ENCODE data around the gene SH3RF3.
"Not testable (repeated sequence)": the region's sequence is repeated elsewhere in the genome, so short reads cannot be mapped to it uniquely, and the experiment has no call there.

SH3RF3 gene

GRCh38 chr2:109157563-109158105 lies 28.6 kb downstream of the SH3RF3 start:
- DNase-seq (ENCODE audit: low spot score in 2 of 2): no peak
- no peak for ATAC-seq (replicated peaks; ENCODE audit: extremely low read depth, poor library complexity, severe bottlenecking)
- Mint-ChIP-seq H3K4me3 (no peak overlapping the region), H3K36me3 (ENCODE audit: insufficient read depth) (no peaks in the 10 kb centered on the region), H3K9me3 (no peaks in the 10 kb centered on the region), H3K27me3 (peaks cover 66% of the 10 kb centered on the region), H3K27ac (ENCODE audit: low read depth) (no peak overlapping the region), H3K4me1 (no peaks in the 10 kb centered on the region)

- H3K27ac Mint-ChIP-seq (ENCODE audit: low read depth): no peak overlapping the region
- H3K9me3 Mint-ChIP-seq: no peaks in the 10 kb centered on the region
- H3K27me3 Mint-ChIP-seq: peaks cover 66% of the 10 kb centered on the region
- no peaks in the 10 kb centered on the region for H3K36me3 Mint-ChIP-seq (ENCODE audit: insufficient read depth)
- H3K4me3 Mint-ChIP-seq: no peak overlapping the region
- no peak for ATAC-seq (replicated peaks; ENCODE audit: extremely low read depth, poor library complexity, severe bottlenecking)
- no peak for DNase-seq (ENCODE audit: low spot score in 2 of 2)
- no peaks in the 10 kb centered on the region for H3K4me1 Mint-ChIP-seq
Observed at GRCh38 chr2:109158237-109158636, 29.2 kb downstream of the SH3RF3 start.

GRCh38 chr2:109159096-109159495 lies 30.1 kb downstream of the SH3RF3 start:
- H3K9me3 Mint-ChIP-seq: no peaks in the 10 kb centered on the region
- peaks cover 66% of the 10 kb centered on the region for H3K27me3 Mint-ChIP-seq
- H3K36me3 Mint-ChIP-seq (ENCODE audit: insufficient read depth): no peaks in the 10 kb centered on the region
- ATAC-seq (replicated peaks; ENCODE audit: extremely low read depth, poor library complexity, severe bottlenecking) (no peak), DNase-seq (ENCODE audit: low spot score in 2 of 2) (no peak)
- H3K4me3 Mint-ChIP-seq: no peak overlapping the region
- H3K27ac Mint-ChIP-seq (ENCODE audit: low read depth): no peak overlapping the region
- no peaks in the 10 kb centered on the region for H3K4me1 Mint-ChIP-seq

- Mint-ChIP-seq H3K4me1 (no peaks in the 10 kb centered on the region), H3K36me3 (ENCODE audit: insufficient read depth) (no peaks in the 10 kb centered on the region), H3K4me3 (no peak overlapping the region), H3K27me3 (peaks cover 53% of the 10 kb centered on the region), H3K27ac (ENCODE audit: low read depth) (no peak overlapping the region), H3K9me3 (no peaks in the 10 kb centered on the region)
- no peak for ATAC-seq (replicated peaks; ENCODE audit: extremely low read depth, poor library complexity, severe bottlenecking)
- no peak for DNase-seq (ENCODE audit: low spot score in 2 of 2)
Observed at GRCh38 chr2:109160714-109161440, 31.9 kb downstream of the SH3RF3 start.

- peaks cover 44% of the 10 kb centered on the region for H3K27me3 Mint-ChIP-seq
- not testable (repeated sequence) for H3K4me1 Mint-ChIP-seq; H3K4me3 Mint-ChIP-seq; DNase-seq (ENCODE audit: low spot score in 2 of 2); ATAC-seq (replicated peaks; ENCODE audit: extremely low read depth, poor library complexity, severe bottlenecking); H3K9me3 Mint-ChIP-seq; H3K27ac Mint-ChIP-seq (ENCODE audit: low read depth); H3K36me3 Mint-ChIP-seq (ENCODE audit: insufficient read depth)
Observed at GRCh38 chr2:109162367-109162766, 33.4 kb downstream of the SH3RF3 start.

GRCh38 chr2:109162999-109163398 lies 34.0 kb downstream of the SH3RF3 start:
- Mint-ChIP-seq H3K27ac (ENCODE audit: low read depth) (no peak overlapping the region), H3K36me3 (ENCODE audit: insufficient read depth) (no peaks in the 10 kb centered on the region), H3K9me3 (no peaks in the 10 kb centered on the region), H3K4me3 (no peak overlapping the region), H3K4me1 (no peaks in the 10 kb centered on the region), H3K27me3 (peaks cover 43% of the 10 kb centered on the region)
- no peak for ATAC-seq (replicated peaks; ENCODE audit: extremely low read depth, poor library complexity, severe bottlenecking)
- no peak for DNase-seq (ENCODE audit: low spot score in 2 of 2)

- H3K4me3 Mint-ChIP-seq: no peak overlapping the region
- peaks cover 42% of the 10 kb centered on the region for H3K27me3 Mint-ChIP-seq
- ATAC-seq (replicated peaks; ENCODE audit: extremely low read depth, poor library complexity, severe bottlenecking) (no peak), DNase-seq (ENCODE audit: low spot score in 2 of 2) (no peak)
- no peaks in the 10 kb centered on the region for H3K4me1 Mint-ChIP-seq
- H3K36me3 Mint-ChIP-seq (ENCODE audit: insufficient read depth): no peaks in the 10 kb centered on the region
- no peaks in the 10 kb centered on the region for H3K9me3 Mint-ChIP-seq
- H3K27ac Mint-ChIP-seq (ENCODE audit: low read depth): no peak overlapping the region
Observed at GRCh38 chr2:109164311-109164710, 35.3 kb downstream of the SH3RF3 start.

- H3K27ac Mint-ChIP-seq (ENCODE audit: low read depth): no peak overlapping the region
- ATAC-seq (replicated peaks; ENCODE audit: extremely low read depth, poor library complexity, severe bottlenecking): no peak
Observed at GRCh38 chr2:109164739-109165221, 35.8 kb downstream of the SH3RF3 start.

GRCh38 chr2:109166811-109167210 lies 37.8 kb downstream of the SH3RF3 start:
- Mint-ChIP-seq H3K4me1 (no peaks in the 10 kb centered on the region), H3K27ac (ENCODE audit: low read depth) (no peak overlapping the region), H3K4me3 (no peak overlapping the region), H3K27me3 (peaks cover 19% of the 10 kb centered on the region), H3K9me3 (no peaks in the 10 kb centered on the region), H3K36me3 (ENCODE audit: insufficient read depth) (no peaks in the 10 kb centered on the region)
- DNase-seq (ENCODE audit: low spot score in 2 of 2) (no peak), ATAC-seq (replicated peaks; ENCODE audit: extremely low read depth, poor library complexity, severe bottlenecking) (no peak)

More at GRCh38 chr2:109164739-109165221, 35.8 kb downstream of the SH3RF3 start:
- Mint-ChIP-seq H3K36me3 (ENCODE audit: insufficient read depth) (no peaks in the 10 kb centered on the region), H3K27me3 (peaks cover 38% of the 10 kb centered on the region), H3K9me3 (no peaks in the 10 kb centered on the region), H3K4me1 (no peaks in the 10 kb centered on the region), H3K4me3 (no peak overlapping the region)
- no peak for DNase-seq (ENCODE audit: low spot score in 2 of 2)

- Mint-ChIP-seq H3K4me3 (no peak overlapping the region), H3K9me3 (no peaks in the 10 kb centered on the region), H3K36me3 (ENCODE audit: insufficient read depth) (no peaks in the 10 kb centered on the region), H3K4me1 (no peaks in the 10 kb centered on the region), H3K27me3 (peaks cover 32% of the 10 kb centered on the region), H3K27ac (ENCODE audit: low read depth) (no peak overlapping the region)
- ATAC-seq (replicated peaks; ENCODE audit: extremely low read depth, poor library complexity, severe bottlenecking) (no peak), DNase-seq (ENCODE audit: low spot score in 2 of 2) (no peak)
Observed at GRCh38 chr2:109168086-109168485, 39.1 kb downstream of the SH3RF3 start.

GRCh38 chr2:109168716-109169115 lies 39.7 kb downstream of the SH3RF3 start:
- peaks cover 38% of the 10 kb centered on the region for H3K27me3 Mint-ChIP-seq
- no peak overlapping the region for H3K27ac Mint-ChIP-seq (ENCODE audit: low read depth)
- no peaks in the 10 kb centered on the region for H3K36me3 Mint-ChIP-seq (ENCODE audit: insufficient read depth)
- H3K4me1 Mint-ChIP-seq: no peaks in the 10 kb centered on the region
- ATAC-seq (replicated peaks; ENCODE audit: extremely low read depth, poor library complexity, severe bottlenecking) (no peak), DNase-seq (ENCODE audit: low spot score in 2 of 2) (no peak)
- H3K9me3 Mint-ChIP-seq: no peaks in the 10 kb centered on the region
- H3K4me3 Mint-ChIP-seq: no peak overlapping the region

GRCh38 chr2:109170645-109171044 lies 41.6 kb downstream of the SH3RF3 start:
- no peak for DNase-seq (ENCODE audit: low spot score in 2 of 2)
- Mint-ChIP-seq H3K9me3 (no peaks in the 10 kb centered on the region), H3K4me3 (no peak overlapping the region), H3K27ac (ENCODE audit: low read depth) (no peak overlapping the region), H3K36me3 (ENCODE audit: insufficient read depth) (no peaks in the 10 kb centered on the region), H3K27me3 (peaks cover 57% of the 10 kb centered on the region), H3K4me1 (no peaks in the 10 kb centered on the region)
- ATAC-seq (replicated peaks; ENCODE audit: extremely low read depth, poor library complexity, severe bottlenecking): no peak
